ENCODE data around the gene AK1. TPM values are rescaled to one million over a fixed set of nuclear protein-coding genes. Genes with fewer than 3 reads are reported as not detected.

AK1 gene
- polyA plus RNA-seq, 1 experiment, result 102 TPM

- DNase-seq (ENCODE audit: low read depth), result no peak
- Histone ChIP-seq H3K36me3 (ENCODE audit: control insufficient read depth, insufficient read depth, low read length) (peaks cover 3% of the 10 kb centered on the region; the same call in 1 of the 2 replicates), H3K4me3 (ENCODE audit: low read depth, low read length) (no peak overlapping the region), H3K27me3 (ENCODE audit: control insufficient read depth, insufficient read depth, low read length) (no peaks in the 10 kb centered on the region)
- ChIA-PET POLR2A (no interaction called here), CTCF (interaction anchor here (0.9 to 1.6 kb wide), 4 partner anchors 14 to 139 kb away, joined by 3 to 6 read pairs (median 4); partner anchors contain the start of genes ENG and TOR2A)
- no peak for TF ChIP-seq CTCF (IDR thresholded peaks at IDR 0.05; ENCODE audit: insufficient read depth, low read depth, low read length)
Measured at GRCh38 chr9:127874301-127875221, 2.9 kb downstream of the AK1 start.

- no peaks in the 10 kb centered on the region for H3K27me3 ChIP-seq (ENCODE audit: control insufficient read depth, insufficient read depth, low read length)
- ChIA-PET CTCF (interaction anchor here (0.7 to 1.6 kb wide), 5 partner anchors 13 to 139 kb away, joined by 3 to 6 read pairs (median 4); partner anchors contain the start of genes ENG and TOR2A), POLR2A (no interaction called here)
- DNase-seq (ENCODE audit: low read depth), result no peak
- H3K36me3 ChIP-seq (ENCODE audit: control insufficient read depth, insufficient read depth, low read length), result peaks cover 4% of the 10 kb centered on the region; the same call in 1 of the 2 replicates
- H3K4me3 ChIP-seq (ENCODE audit: low read depth, low read length), result no peak overlapping the region
- TF ChIP-seq CTCF (IDR thresholded peaks at IDR 0.05; ENCODE audit: insufficient read depth, low read depth, low read length), result no peak
Measured at GRCh38 chr9:127873886-127874285, 3.6 kb downstream of the AK1 start.

- POLR2A ChIA-PET, result no interaction called here
- no peak for TF ChIP-seq CTCF (IDR thresholded peaks at IDR 0.05; ENCODE audit: insufficient read depth, low read depth, low read length)
- Histone ChIP-seq H3K4me3 (ENCODE audit: low read depth, low read length) (no peak overlapping the region), H3K27me3 (ENCODE audit: control insufficient read depth, insufficient read depth, low read length) (no peaks in the 10 kb centered on the region), H3K36me3 (ENCODE audit: control insufficient read depth, insufficient read depth, low read length) (peaks cover 5% of the 10 kb centered on the region)
- DNase-seq (ENCODE audit: low read depth), result no peak
- CTCF ChIA-PET, result interaction anchor here (0.7 to 1.6 kb wide), 5 partner anchors 13 to 138 kb away, joined by 3 to 6 read pairs (median 4); partner anchors contain the start of genes ENG and TOR2A
Measured at GRCh38 chr9:127873223-127873691, 4.2 kb downstream of the AK1 start.

- no peak overlapping the region for H3K4me3 ChIP-seq (ENCODE audit: low read depth, low read length)
- no peak for TF ChIP-seq CTCF (IDR thresholded peaks at IDR 0.05; ENCODE audit: insufficient read depth, low read depth, low read length)
- H3K27me3 ChIP-seq (ENCODE audit: control insufficient read depth, insufficient read depth, low read length), result no peaks in the 10 kb centered on the region
- CTCF ChIA-PET, result interaction anchor here (0.8 to 1.6 kb wide), 5 partner anchors 17 to 138 kb away, joined by 3 to 5 read pairs (median 4); partner anchors contain the start of genes ENG and TOR2A
- no peak for DNase-seq (ENCODE audit: low read depth)
- peaks cover 10% of the 10 kb centered on the region for H3K36me3 ChIP-seq (ENCODE audit: control insufficient read depth, insufficient read depth, low read length)
- POLR2A ChIA-PET, result interaction anchor here (0.6 kb wide), 1 partner anchor 490 kb away, joined by 5 read pairs; no protein-coding TSS in a partner anchor
Measured at GRCh38 chr9:127872369-127873222, 4.9 kb downstream of the AK1 start.

Data from BJ (cell line).